ENCODE data around the gene SNRNP48. TPM values are rescaled to one million over a fixed set of nuclear protein-coding genes. Genes with fewer than 3 reads are reported as not detected.

Gene SNRNP48
- polyA plus RNA-seq, 1 of the 3 experiments (the other 2 are of a cell fraction): 5.7 TPM

DNA sequence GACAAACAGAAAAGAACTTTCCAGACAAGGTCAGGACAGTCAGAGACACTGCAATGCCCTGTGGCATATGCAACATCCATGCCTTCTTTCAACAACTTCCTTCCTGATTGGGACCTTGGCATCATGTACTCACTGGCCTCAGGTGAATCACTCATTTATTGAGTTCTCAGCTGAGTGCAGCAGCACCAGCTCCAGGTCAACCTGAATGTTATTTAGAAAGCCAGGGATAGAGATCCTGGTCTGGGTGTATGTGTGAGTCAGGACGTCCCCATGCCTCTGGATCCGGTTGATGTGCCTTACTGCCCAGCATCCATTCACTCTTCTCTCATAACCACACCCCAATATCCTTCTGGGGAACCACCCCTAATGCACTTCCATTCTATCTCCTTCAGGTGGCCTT, 54.4 kb downstream of the SNRNP48 start:
- POLR2A ChIA-PET: no interaction called here

DNA sequence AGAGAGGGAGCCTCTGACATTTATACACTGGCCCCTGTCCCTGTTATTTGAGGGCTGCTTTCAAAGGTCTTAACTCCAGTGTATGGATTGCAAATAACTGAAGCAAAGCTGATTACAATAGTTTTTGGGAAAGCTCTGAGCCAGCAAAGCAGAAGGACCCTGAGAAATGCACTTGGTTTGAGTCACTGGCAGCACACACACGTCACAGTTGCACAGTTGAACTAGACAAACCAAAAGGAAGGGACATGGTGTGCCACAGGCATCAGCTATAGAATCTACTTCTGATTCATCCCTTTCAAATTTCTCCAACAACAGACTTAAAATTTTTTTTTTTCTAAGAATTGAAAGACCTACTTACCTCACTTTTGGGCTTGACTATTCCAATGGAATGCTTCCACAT, 56.4 kb downstream of the SNRNP48 start:
- POLR2A ChIA-PET: no interaction called here
- 18% methylated on average over 1 of the region's 1 CpG for WGBS (ENCODE audit: low lambda C conversion rate)
- no peaks in the 10 kb centered on the region for H3K36me3 ChIP-seq (replicated peaks in 1 of 2; ENCODE audit: control insufficient read depth in 1 of 2, insufficient read depth in 2 of 2, low read length in 1 of 2)
- TF ChIP-seq JUND (IDR thresholded peaks at IDR 0.05) (no peak), RXRA (IDR thresholded peaks at IDR 0.05; ENCODE audit: borderline replicate concordance, low read depth) (no peak), FOSL2 (IDR thresholded peaks at IDR 0.05; ENCODE audit: borderline replicate concordance, low read depth) (no peak), YY1 (IDR thresholded peaks at IDR 0.05; ENCODE audit: low read depth) (no peak), GATA2 (CRISPR knock-in tag; IDR thresholded peaks at IDR 0.05) (no peak), ELF1 (IDR thresholded peaks at IDR 0.05) (no peak), SIN3A (IDR thresholded peaks at IDR 0.05; ENCODE audit: borderline replicate concordance, low read depth, low read length) (no peak), RAD21 (IDR thresholded peaks at IDR 0.05; ENCODE audit: low read length) (no peak), TAF1 (IDR thresholded peaks at IDR 0.05; ENCODE audit: borderline replicate concordance, low read depth, low read length) (no peak), POLR2AphosphoS5 (IDR thresholded peaks at IDR 0.05; ENCODE audit: low read depth, low read length) (no peak), NFIC (IDR thresholded peaks at IDR 0.05; ENCODE audit: borderline replicate concordance) (no peak), NRF1 (IDR thresholded peaks at IDR 0.05; ENCODE audit: low read depth, low read length) (no peak)
- TF ChIP-seq, protein P1, sequence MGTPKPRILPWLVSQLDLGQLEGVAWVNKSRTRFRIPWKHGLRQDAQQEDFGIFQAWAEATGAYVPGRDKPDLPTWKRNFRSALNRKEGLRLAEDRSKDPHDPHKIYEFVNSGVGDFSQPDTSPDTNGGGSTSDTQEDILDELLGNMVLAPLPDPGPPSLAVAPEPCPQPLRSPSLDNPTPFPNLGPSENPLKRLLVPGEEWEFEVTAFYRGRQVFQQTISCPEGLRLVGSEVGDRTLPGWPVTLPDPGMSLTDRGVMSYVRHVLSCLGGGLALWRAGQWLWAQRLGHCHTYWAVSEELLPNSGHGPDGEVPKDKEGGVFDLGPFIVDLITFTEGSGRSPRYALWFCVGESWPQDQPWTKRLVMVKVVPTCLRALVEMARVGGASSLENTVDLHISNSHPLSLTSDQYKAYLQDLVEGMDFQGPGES (IDR thresholded peaks at IDR 0.05; ENCODE audit: low read depth, low read length): no peak
- TF ChIP-seq, protein P2, sequence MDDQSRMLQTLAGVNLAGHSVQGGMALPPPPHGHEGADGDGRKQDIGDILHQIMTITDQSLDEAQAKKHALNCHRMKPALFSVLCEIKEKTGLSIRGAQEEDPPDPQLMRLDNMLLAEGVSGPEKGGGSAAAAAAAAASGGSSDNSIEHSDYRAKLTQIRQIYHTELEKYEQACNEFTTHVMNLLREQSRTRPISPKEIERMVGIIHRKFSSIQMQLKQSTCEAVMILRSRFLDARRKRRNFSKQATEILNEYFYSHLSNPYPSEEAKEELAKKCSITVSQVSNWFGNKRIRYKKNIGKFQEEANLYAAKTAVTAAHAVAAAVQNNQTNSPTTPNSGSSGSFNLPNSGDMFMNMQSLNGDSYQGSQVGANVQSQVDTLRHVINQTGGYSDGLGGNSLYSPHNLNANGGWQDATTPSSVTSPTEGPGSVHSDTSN (IDR thresholded peaks at IDR 0.05): no peak
- TF ChIP-seq, protein P3, sequence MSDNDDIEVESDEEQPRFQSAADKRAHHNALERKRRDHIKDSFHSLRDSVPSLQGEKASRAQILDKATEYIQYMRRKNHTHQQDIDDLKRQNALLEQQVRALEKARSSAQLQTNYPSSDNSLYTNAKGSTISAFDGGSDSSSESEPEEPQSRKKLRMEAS (IDR thresholded peaks at IDR 0.05; ENCODE audit: low read depth): no peak
- TF ChIP-seq, protein P4, sequence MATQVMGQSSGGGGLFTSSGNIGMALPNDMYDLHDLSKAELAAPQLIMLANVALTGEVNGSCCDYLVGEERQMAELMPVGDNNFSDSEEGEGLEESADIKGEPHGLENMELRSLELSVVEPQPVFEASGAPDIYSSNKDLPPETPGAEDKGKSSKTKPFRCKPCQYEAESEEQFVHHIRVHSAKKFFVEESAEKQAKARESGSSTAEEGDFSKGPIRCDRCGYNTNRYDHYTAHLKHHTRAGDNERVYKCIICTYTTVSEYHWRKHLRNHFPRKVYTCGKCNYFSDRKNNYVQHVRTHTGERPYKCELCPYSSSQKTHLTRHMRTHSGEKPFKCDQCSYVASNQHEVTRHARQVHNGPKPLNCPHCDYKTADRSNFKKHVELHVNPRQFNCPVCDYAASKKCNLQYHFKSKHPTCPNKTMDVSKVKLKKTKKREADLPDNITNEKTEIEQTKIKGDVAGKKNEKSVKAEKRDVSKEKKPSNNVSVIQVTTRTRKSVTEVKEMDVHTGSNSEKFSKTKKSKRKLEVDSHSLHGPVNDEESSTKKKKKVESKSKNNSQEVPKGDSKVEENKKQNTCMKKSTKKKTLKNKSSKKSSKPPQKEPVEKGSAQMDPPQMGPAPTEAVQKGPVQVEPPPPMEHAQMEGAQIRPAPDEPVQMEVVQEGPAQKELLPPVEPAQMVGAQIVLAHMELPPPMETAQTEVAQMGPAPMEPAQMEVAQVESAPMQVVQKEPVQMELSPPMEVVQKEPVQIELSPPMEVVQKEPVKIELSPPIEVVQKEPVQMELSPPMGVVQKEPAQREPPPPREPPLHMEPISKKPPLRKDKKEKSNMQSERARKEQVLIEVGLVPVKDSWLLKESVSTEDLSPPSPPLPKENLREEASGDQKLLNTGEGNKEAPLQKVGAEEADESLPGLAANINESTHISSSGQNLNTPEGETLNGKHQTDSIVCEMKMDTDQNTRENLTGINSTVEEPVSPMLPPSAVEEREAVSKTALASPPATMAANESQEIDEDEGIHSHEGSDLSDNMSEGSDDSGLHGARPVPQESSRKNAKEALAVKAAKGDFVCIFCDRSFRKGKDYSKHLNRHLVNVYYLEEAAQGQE (IDR thresholded peaks at IDR 0.05; ENCODE audit: low read depth, low read length): no peak
- TF ChIP-seq, protein P5, sequence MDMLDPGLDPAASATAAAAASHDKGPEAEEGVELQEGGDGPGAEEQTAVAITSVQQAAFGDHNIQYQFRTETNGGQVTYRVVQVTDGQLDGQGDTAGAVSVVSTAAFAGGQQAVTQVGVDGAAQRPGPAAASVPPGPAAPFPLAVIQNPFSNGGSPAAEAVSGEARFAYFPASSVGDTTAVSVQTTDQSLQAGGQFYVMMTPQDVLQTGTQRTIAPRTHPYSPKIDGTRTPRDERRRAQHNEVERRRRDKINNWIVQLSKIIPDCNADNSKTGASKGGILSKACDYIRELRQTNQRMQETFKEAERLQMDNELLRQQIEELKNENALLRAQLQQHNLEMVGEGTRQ (IDR thresholded peaks at IDR 0.05; ENCODE audit: borderline replicate concordance, low read depth, low read length): no peak
- TF ChIP-seq, protein P6, sequence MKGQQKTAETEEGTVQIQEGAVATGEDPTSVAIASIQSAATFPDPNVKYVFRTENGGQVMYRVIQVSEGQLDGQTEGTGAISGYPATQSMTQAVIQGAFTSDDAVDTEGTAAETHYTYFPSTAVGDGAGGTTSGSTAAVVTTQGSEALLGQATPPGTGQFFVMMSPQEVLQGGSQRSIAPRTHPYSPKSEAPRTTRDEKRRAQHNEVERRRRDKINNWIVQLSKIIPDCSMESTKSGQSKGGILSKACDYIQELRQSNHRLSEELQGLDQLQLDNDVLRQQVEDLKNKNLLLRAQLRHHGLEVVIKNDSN (IDR thresholded peaks at IDR 0.05; ENCODE audit: borderline replicate concordance, low read depth): no peak

More for the DNA sequence above, 54.4 kb downstream of the SNRNP48 start:
- Histone ChIP-seq H3F3A (replicated peaks; ENCODE audit: insufficient read depth) (no peaks in the 10 kb centered on the region), H3K79me2 (ENCODE audit: insufficient read depth) (no peaks in the 10 kb centered on the region), H3K27ac (ENCODE audit: low read depth in 2 of 2, low read length in 1 of 2) (no peak overlapping the region), H3K9ac (no peak overlapping the region), H3K9me2 (no peaks in the 10 kb centered on the region), H3K36me3 (replicated peaks in 1 of 2; ENCODE audit: control insufficient read depth in 1 of 2, insufficient read depth in 2 of 2, low read length in 1 of 2) (no peaks in the 10 kb centered on the region), H3K4me2 (no peak overlapping the region), H3K27me3 (ENCODE audit: insufficient read depth) (no peaks in the 10 kb centered on the region; the same call in 1 of the 2 replicates), H4K20me1 (ENCODE audit: insufficient read depth) (no peaks in the 10 kb centered on the region), H3K4me3 (ENCODE audit: low read depth in 2 of 2, low read length in 1 of 2) (no peak overlapping the region), H2AFZ (ENCODE audit: low read depth) (no peak overlapping the region), H3K4me1 (ENCODE audit: control insufficient read depth in 1 of 2, insufficient read depth in 2 of 2, low read depth in 1 of 2, low read length in 1 of 2) (no peaks in the 10 kb centered on the region), H3K9me3 (no peaks in the 10 kb centered on the region)
- 22% methylated on average over 2 of the region's 2 CpGs for WGBS (ENCODE audit: low lambda C conversion rate)
- CTCF ChIA-PET: no interaction called here
- TF ChIP-seq, protein P6 (IDR thresholded peaks at IDR 0.05; ENCODE audit: borderline replicate concordance, low read depth): no peak
- TF ChIP-seq GATA2 (CRISPR knock-in tag; IDR thresholded peaks at IDR 0.05) (no peak), SMC3 (IDR thresholded peaks at IDR 0.05; ENCODE audit: low read depth, low read length) (no peak), RFX5 (IDR thresholded peaks at IDR 0.05; ENCODE audit: low read length) (no peak), TCF12 (IDR thresholded peaks at IDR 0.05) (no peak)
- DNase-seq: no peak

More for the DNA sequence above, 56.4 kb downstream of the SNRNP48 start:
- no peak overlapping the region for H2AFZ ChIP-seq (ENCODE audit: low read depth)
- H3K4me2 ChIP-seq: no peak overlapping the region
- no peak for DNase-seq
- CTCF ChIA-PET: interaction anchor here (0.6 kb wide), 1 partner anchor 251 kb away, joined by 3 read pairs; no protein-coding TSS in a partner anchor
- no peaks in the 10 kb centered on the region; the same call in 1 of the 2 replicates for H3K27me3 ChIP-seq (ENCODE audit: insufficient read depth)
- no peaks in the 10 kb centered on the region for H4K20me1 ChIP-seq (ENCODE audit: insufficient read depth)
- H3K9me2 ChIP-seq: no peaks in the 10 kb centered on the region
- H3F3A ChIP-seq (replicated peaks; ENCODE audit: insufficient read depth): no peaks in the 10 kb centered on the region
- no peaks in the 10 kb centered on the region for H3K79me2 ChIP-seq (ENCODE audit: insufficient read depth)
- no peak overlapping the region for H3K9ac ChIP-seq
- H3K4me3 ChIP-seq (ENCODE audit: low read depth in 2 of 2, low read length in 1 of 2): no peak overlapping the region
- H3K9me3 ChIP-seq: no peaks in the 10 kb centered on the region
- no peak overlapping the region for H3K27ac ChIP-seq (ENCODE audit: low read depth in 2 of 2, low read length in 1 of 2)
- H3K4me1 ChIP-seq (ENCODE audit: control insufficient read depth in 1 of 2, insufficient read depth in 2 of 2, low read depth in 1 of 2, low read length in 1 of 2): no peaks in the 10 kb centered on the region

Measured in SK-N-SH (cell line).